OCI-LY1 (cell line): ENCODE results near the gene LINC00305.

ENCODE experiments used
- H2AFZ ChIP-seq: fragments of 200-600 bp; sonication (generic), shearing (Covaris generic); 2 replicates; pipeline ENCODE4 v1.6.0; 2014; ENCODE audit warnings: antibody characterized with exemption, mild to moderate bottlenecking, low read length
- H3F3A ChIP-seq: fragments of 200-600 bp; sonication (generic), shearing (Covaris generic); 2 replicates; pipeline ENCODE4 v1.6.0; 2014; ENCODE audit warnings: mild to moderate bottlenecking, antibody characterized with exemption, low read length, moderate library complexity; ENCODE audit not compliant: insufficient read depth
- H3K27ac ChIP-seq: fragments of 200-600 bp; sonication (generic); 2 replicates; pipeline ENCODE4 v1.5.1; 2014; ENCODE audit warnings: low read length, mixed run types, mild to moderate bottlenecking, low read depth; ENCODE audit not compliant: poor library complexity, severe bottlenecking
- H3K27me3 ChIP-seq: fragments of 200-600 bp; sonication (generic); 2 replicates; pipeline ENCODE4 v1.6.0; 2014; ENCODE audit warnings: antibody characterized with exemption, mild to moderate bottlenecking, low read length, moderate library complexity; ENCODE audit not compliant: insufficient read depth
- H3K36me3 ChIP-seq: fragments of 200-600 bp; sonication (generic); 2 replicates; pipeline ENCODE4 v1.6.1; 2014; ENCODE audit warnings: mild to moderate bottlenecking, antibody characterized with exemption, low read length, moderate library complexity, mixed read lengths; ENCODE audit not compliant: insufficient read depth
- H3K4me1 ChIP-seq: fragments of 200-600 bp; sonication (generic); 2 replicates; pipeline ENCODE4 v1.5.1; 2014; ENCODE audit warnings: mild to moderate bottlenecking, low read length, moderate library complexity; ENCODE audit not compliant: insufficient read depth, severe bottlenecking
- H3K4me2 ChIP-seq: fragments of 200-600 bp; sonication (generic), shearing (Covaris generic); 2 replicates; pipeline ENCODE4 v1.6.1; 2014; ENCODE audit warnings: low read length
- H3K4me3 ChIP-seq: fragments of 200-600 bp; sonication (generic); 2 replicates; pipeline ENCODE4 v1.5.1; 2014; ENCODE audit warnings: low read length, low read depth, mild to moderate bottlenecking, mixed read lengths; ENCODE audit not compliant: poor library complexity, severe bottlenecking
- H3K79me2 ChIP-seq: fragments of 200-600 bp; shearing (Covaris generic); 2 replicates; pipeline ENCODE4 v1.6.1; 2016; ENCODE audit warnings: mixed run types, low read length, mixed read lengths; ENCODE audit not compliant: insufficient read depth
- H3K9ac ChIP-seq: fragments of 200-600 bp; sonication (generic), shearing (Covaris generic); 2 replicates; pipeline ENCODE4 v1.6.1; 2014; ENCODE audit warnings: mild to moderate bottlenecking, low read length, mixed read lengths
- H3K9me2 ChIP-seq: fragments of 200-600 bp; sonication (generic), shearing (Covaris generic); 2 replicates; pipeline ENCODE4 v1.6.1; 2014; ENCODE audit warnings: low read depth, mild to moderate bottlenecking, low read length, mixed read lengths
- H3K9me3 ChIP-seq: fragments of 200-600 bp; shearing (Covaris generic); 2 replicates; pipeline ENCODE4 v1.6.1; 2014; ENCODE audit warnings: low read length, mixed read lengths
- H4K20me1 ChIP-seq: fragments of 200-600 bp; sonication (generic), shearing (Covaris generic); 2 replicates; pipeline ENCODE4 v1.6.0; 2016; ENCODE audit warnings: mild to moderate bottlenecking, low read length; ENCODE audit not compliant: insufficient read depth
- CTCF ChIP-seq: fragments of 200-600 bp; sonication (generic), shearing (Covaris generic); IDR thresholded peaks from 2 replicates; pipeline ENCODE4 v1.5.1; 2017; ENCODE audit warnings: mild to moderate bottlenecking, antibody characterized with exemption, low read length, moderate library complexity, mixed read lengths
- EZH2 ChIP-seq: fragments of 200-600 bp; sonication (generic), shearing (Covaris generic); IDR thresholded peaks from 2 replicates; pipeline ENCODE4 v1.8.0; 2017; ENCODE audit warnings: borderline replicate concordance, mixed run types, mild to moderate bottlenecking, antibody characterized with exemption, low read length, moderate library complexity, mixed read lengths

The LINC00305 gene

GRCh38 chr18:64100116-64100922 is 48.6 kb downstream of the LINC00305 start:
- H4K20me1 ChIP-seq, result no peaks in the 10 kb centered on the region
- H3K36me3 ChIP-seq, result no peaks in the 10 kb centered on the region
- no peak overlapping the region for H3K27ac ChIP-seq
- no peak overlapping the region for H3K4me2 ChIP-seq
- no peaks in the 10 kb centered on the region for H3K4me1 ChIP-seq
- H3F3A ChIP-seq, result no peaks in the 10 kb centered on the region
- no peak overlapping the region for H3K9ac ChIP-seq
- no peak overlapping the region for H2AFZ ChIP-seq
- H3K27me3 ChIP-seq, result no peaks in the 10 kb centered on the region
- H3K9me2 ChIP-seq, result no peaks in the 10 kb centered on the region
- no peak for TF ChIP-seq CTCF
- TF ChIP-seq EZH2, result no peak
- H3K79me2 ChIP-seq, result no peaks in the 10 kb centered on the region
- H3K4me3 ChIP-seq, result no peak overlapping the region
- no peaks in the 10 kb centered on the region for H3K9me3 ChIP-seq

DNA sequence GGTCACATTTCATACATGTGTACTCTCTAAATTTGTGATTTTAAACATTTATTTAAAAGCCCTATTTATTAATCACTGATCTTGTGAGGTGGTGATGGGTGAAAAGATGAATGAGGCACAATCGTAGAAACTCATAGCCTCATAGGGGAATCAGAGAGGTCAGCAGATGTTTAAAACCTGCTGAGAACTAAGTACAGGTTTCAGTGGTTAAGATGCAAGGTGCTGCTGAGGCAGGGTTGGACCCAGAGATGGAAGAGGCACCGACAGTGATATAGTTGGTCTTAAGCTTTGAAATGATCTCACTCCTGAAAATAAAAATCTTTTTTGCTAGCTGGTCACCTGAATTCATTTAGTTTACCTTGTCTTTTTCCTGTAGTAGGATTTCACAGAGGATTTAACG is 49.6 kb downstream of the LINC00305 start:
- no peak overlapping the region for H3K9ac ChIP-seq
- no peaks in the 10 kb centered on the region for H3K27me3 ChIP-seq
- H3K4me2 ChIP-seq, result no peak overlapping the region
- H3K9me3 ChIP-seq, result no peaks in the 10 kb centered on the region
- no peak for TF ChIP-seq EZH2
- TF ChIP-seq CTCF, result no peak
- H3K9me2 ChIP-seq, result no peaks in the 10 kb centered on the region
- no peaks in the 10 kb centered on the region for H3K79me2 ChIP-seq
- no peak overlapping the region for H3K27ac ChIP-seq
- H3K36me3 ChIP-seq, result no peaks in the 10 kb centered on the region
- no peak overlapping the region for H3K4me3 ChIP-seq
- H2AFZ ChIP-seq, result no peak overlapping the region
- H4K20me1 ChIP-seq, result no peaks in the 10 kb centered on the region
- H3F3A ChIP-seq, result no peaks in the 10 kb centered on the region
- no peaks in the 10 kb centered on the region for H3K4me1 ChIP-seq

GRCh38 chr18:64097497-64097896 is 51.4 kb downstream of the LINC00305 start:
- H3K27ac ChIP-seq, result no peak overlapping the region
- no peaks in the 10 kb centered on the region for H3K9me3 ChIP-seq
- no peak overlapping the region for H2AFZ ChIP-seq
- H3K4me3 ChIP-seq, result no peak overlapping the region
- H3K4me2 ChIP-seq, result no peak overlapping the region
- H3K27me3 ChIP-seq, result no peaks in the 10 kb centered on the region
- no peak overlapping the region for H3K9ac ChIP-seq
- no peaks in the 10 kb centered on the region for H3K4me1 ChIP-seq
- no peaks in the 10 kb centered on the region for H3K9me2 ChIP-seq
- no peaks in the 10 kb centered on the region for H3K36me3 ChIP-seq
- no peak for TF ChIP-seq EZH2
- no peaks in the 10 kb centered on the region for H4K20me1 ChIP-seq
- no peaks in the 10 kb centered on the region for H3K79me2 ChIP-seq
- no peaks in the 10 kb centered on the region for H3F3A ChIP-seq

DNA sequence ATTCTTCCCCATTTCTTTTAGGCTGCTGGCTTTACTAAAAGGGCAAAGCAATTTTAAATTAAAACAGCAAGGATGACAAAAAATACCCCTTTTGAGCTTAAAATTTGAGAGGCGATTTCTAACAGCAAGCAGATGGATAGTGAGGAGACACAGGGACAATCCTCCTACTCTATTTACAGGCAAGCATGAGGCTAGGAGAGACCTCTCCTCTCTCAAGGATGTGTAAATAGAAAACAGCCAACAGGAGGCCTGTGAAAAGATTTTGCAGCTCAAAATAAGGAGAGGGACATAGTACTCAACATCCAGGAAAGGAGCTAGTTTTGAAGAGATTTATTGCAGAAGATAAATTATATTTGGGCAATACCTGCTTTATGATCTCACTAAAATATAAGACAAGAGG is 53.8 kb downstream of the LINC00305 start:
- H3K4me3 ChIP-seq, result no peak overlapping the region
- no peak overlapping the region for H3K4me2 ChIP-seq
- H3K27ac ChIP-seq, result no peak overlapping the region
- H4K20me1 ChIP-seq, result no peaks in the 10 kb centered on the region
- H3F3A ChIP-seq, result no peaks in the 10 kb centered on the region
- no peaks in the 10 kb centered on the region for H3K27me3 ChIP-seq
- H2AFZ ChIP-seq, result no peak overlapping the region
- no peaks in the 10 kb centered on the region for H3K79me2 ChIP-seq
- no peaks in the 10 kb centered on the region for H3K9me2 ChIP-seq
- no peaks in the 10 kb centered on the region for H3K9me3 ChIP-seq
- H3K9ac ChIP-seq, result no peak overlapping the region
- no peaks in the 10 kb centered on the region for H3K4me1 ChIP-seq
- H3K36me3 ChIP-seq, result no peaks in the 10 kb centered on the region
- no peak for TF ChIP-seq EZH2
- no peak for TF ChIP-seq CTCF
